Neural progenitor cell (in vitro differentiated cells): ENCODE data around the gene ZNF48. TPM values are rescaled to one million over a fixed set of nuclear protein-coding genes. Genes with fewer than 3 reads are reported as not detected.

Experiments
- DNase-seq: peaks from one replicate; pipeline ENCODE4 v3.0.0-alpha.2; 2016; ENCODE audit warnings: low spot score
- H2AFZ ChIP-seq: fragments of 200-600 bp; sonication (generic); replicated peaks from 2 replicates; pipeline ENCODE4 v1.6.1; 2016; ENCODE audit warnings: antibody characterized with exemption
- H3F3A ChIP-seq: fragments of 200-600 bp; sonication (generic); 2 replicates; pipeline ENCODE4 v1.6.1; 2016; ENCODE audit warnings: antibody characterized with exemption, low read depth
- H3K27ac ChIP-seq: fragments of 200-600 bp; sonication (generic); 2 replicates; pipeline ENCODE4 v1.5.1; 2016; ENCODE audit warnings: mild to moderate bottlenecking
- H3K27me3 ChIP-seq: fragments of 200-600 bp; sonication (generic); 2 replicates; pipeline ENCODE4 v1.6.1; 2016; ENCODE audit warnings: mild to moderate bottlenecking, moderate library complexity
- H3K36me3 ChIP-seq: fragments of 200-600 bp; sonication (generic); 2 replicates; pipeline ENCODE4 v1.5.1; 2016
- H3K4me1 ChIP-seq: fragments of 200-600 bp; sonication (generic); 2 replicates; pipeline ENCODE4 v1.6.1; 2016; ENCODE audit warnings: mixed run types
- H3K4me2 ChIP-seq: fragments of 200-600 bp; sonication (generic); 2 replicates; pipeline ENCODE4 v1.6.1; 2016
- H3K4me3 ChIP-seq: fragments of 200-600 bp; sonication (generic); 2 replicates; pipeline ENCODE4 v1.5.1; 2016
- H3K79me2 ChIP-seq: fragments of 200-600 bp; sonication (generic); 2 replicates; pipeline ENCODE4 v1.6.1; 2016; ENCODE audit warnings: low read depth
- H3K9ac ChIP-seq: fragments of 200-600 bp; sonication (generic); 2 replicates; pipeline ENCODE4 v1.6.1; 2016
- H3K9me3 ChIP-seq: fragments of 200-600 bp; sonication (generic); 2 replicates; pipeline ENCODE4 v1.5.1; 2016; ENCODE audit warnings: low read depth
- H4K20me1 ChIP-seq: fragments of 200-600 bp; sonication (generic); 2 replicates; pipeline ENCODE4 v1.6.1; 2016; ENCODE audit warnings: low read depth
- H3K27ac Mint-ChIP-seq: 3 replicates; pipeline ENCODE4 v1.8.0; 2021; ENCODE audit warnings: mixed read lengths
- H3K27me3 Mint-ChIP-seq: 2 replicates; pipeline ENCODE4 v1.8.0; 2022; ENCODE audit warnings: low read depth, mild to moderate bottlenecking, inconsistent platforms, moderate library complexity, mixed read lengths; ENCODE audit not compliant: insufficient read depth
- H3K36me3 Mint-ChIP-seq: 3 replicates; pipeline ENCODE4 v1.8.0; 2021; ENCODE audit warnings: mixed read lengths
- H3K4me1 Mint-ChIP-seq: 3 replicates; pipeline ENCODE4 v1.8.0; 2021; ENCODE audit warnings: mixed read lengths
- H3K4me3 Mint-ChIP-seq: 3 replicates; pipeline ENCODE4 v1.8.0; 2021; ENCODE audit warnings: mild to moderate bottlenecking, moderate library complexity, mixed read lengths
- H3K9me3 Mint-ChIP-seq: 3 replicates; pipeline ENCODE4 v1.8.0; 2020; ENCODE audit warnings: mixed read lengths
- EZH2 ChIP-seq: fragments of 200-600 bp; sonication (generic); IDR thresholded peaks from 2 replicates; pipeline ENCODE4 v1.6.1; 2017; ENCODE audit warnings: antibody characterized with exemption, mild to moderate bottlenecking, moderate library complexity
- EZH2phosphoT487 ChIP-seq: fragments of 200-600 bp; sonication (generic); IDR thresholded peaks from 2 replicates; pipeline ENCODE4 v1.6.1; 2017; ENCODE audit warnings: antibody characterized with exemption
- total RNA-seq: library from RNA; depleted of rRNA; stranded (reverse); fragments of >200 nt; gene quantifications from 2 replicates; pipeline ENCODE4 v1.2.3, GENCODE V29; 2015; ENCODE audit warnings: low replicate concordance
- TF ChIP-seq, protein P1 (sequence below): fragments of 200-600 bp; sonication (generic); IDR thresholded peaks from 2 replicates; pipeline ENCODE4 v1.5.1; 2017; ENCODE audit warnings: antibody characterized with exemption, mild to moderate bottlenecking

ZNF48 gene
- total RNA-seq, 1 donor from 2014 or later: 39.3 TPM

DNA sequence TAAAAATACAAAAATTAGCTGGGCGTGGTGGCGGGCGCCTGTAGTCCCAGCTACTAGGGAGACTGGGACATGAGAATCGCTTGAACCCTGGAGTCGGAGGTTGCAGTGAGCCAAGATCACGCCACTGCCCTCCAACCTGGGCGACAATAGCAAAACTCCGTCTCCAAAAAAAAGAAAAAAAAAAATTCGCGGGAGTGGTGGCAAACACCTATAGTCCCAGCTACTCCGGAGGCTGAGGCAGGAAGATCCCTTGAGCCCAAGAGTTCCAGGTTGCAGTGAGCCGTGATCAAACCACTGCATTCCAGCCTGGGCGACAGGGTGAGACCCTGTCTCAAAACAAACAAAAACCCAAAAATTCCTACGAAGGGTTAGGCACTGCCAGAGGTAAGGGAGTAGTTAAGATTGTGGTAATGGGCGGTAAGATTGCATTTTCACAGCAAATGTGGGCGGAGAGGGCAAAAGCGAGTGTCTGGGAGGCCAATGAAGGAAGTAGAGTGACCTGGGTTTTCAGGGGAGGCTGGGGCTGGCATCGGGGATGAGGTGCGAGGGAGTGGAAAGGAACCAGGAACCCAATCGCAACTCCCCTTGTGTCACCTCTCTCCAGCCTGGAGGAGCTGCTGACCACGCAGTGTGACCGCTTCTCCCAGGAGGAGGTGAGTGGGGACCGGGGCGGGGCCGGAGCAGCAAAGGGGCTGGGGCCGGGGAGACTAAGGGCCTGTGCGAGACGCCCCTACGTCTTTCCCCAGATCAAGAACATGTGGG lies 18.0 kb upstream of the ZNF48 start:
- Histone ChIP-seq H3K9ac (no peak overlapping the region), H3K36me3 (no peaks in the 10 kb centered on the region), H3K27ac (peak overlapping the region; percentile 99), H3K27me3 (no peaks in the 10 kb centered on the region), H3K79me2 (peaks cover 16% of the 10 kb centered on the region), H3F3A (peaks cover 27% of the 10 kb centered on the region), H3K4me3 (peak overlapping the region; percentile 62), H4K20me1 (peaks cover 6% of the 10 kb centered on the region), H3K4me2 (peak overlapping the region; percentile 79), H3K4me1 (peaks cover 19% of the 10 kb centered on the region), H3K9me3 (no peaks in the 10 kb centered on the region), H2AFZ (no peak overlapping the region)
- Mint-ChIP-seq H3K4me3 (peak overlapping the region; percentile 95), H3K36me3 (peaks cover 3% of the 10 kb centered on the region), H3K9me3 (no peaks in the 10 kb centered on the region), H3K27ac (peak overlapping the region; percentile 91), H3K4me1 (peaks cover 34% of the 10 kb centered on the region), H3K27me3 (no peaks in the 10 kb centered on the region)
- peak; percentile 38 for DNase-seq
- TF ChIP-seq, protein P1, sequence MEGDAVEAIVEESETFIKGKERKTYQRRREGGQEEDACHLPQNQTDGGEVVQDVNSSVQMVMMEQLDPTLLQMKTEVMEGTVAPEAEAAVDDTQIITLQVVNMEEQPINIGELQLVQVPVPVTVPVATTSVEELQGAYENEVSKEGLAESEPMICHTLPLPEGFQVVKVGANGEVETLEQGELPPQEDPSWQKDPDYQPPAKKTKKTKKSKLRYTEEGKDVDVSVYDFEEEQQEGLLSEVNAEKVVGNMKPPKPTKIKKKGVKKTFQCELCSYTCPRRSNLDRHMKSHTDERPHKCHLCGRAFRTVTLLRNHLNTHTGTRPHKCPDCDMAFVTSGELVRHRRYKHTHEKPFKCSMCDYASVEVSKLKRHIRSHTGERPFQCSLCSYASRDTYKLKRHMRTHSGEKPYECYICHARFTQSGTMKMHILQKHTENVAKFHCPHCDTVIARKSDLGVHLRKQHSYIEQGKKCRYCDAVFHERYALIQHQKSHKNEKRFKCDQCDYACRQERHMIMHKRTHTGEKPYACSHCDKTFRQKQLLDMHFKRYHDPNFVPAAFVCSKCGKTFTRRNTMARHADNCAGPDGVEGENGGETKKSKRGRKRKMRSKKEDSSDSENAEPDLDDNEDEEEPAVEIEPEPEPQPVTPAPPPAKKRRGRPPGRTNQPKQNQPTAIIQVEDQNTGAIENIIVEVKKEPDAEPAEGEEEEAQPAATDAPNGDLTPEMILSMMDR: no peak
- TF ChIP-seq EZH2phosphoT487 (no peak), EZH2 (no peak)

DNA sequence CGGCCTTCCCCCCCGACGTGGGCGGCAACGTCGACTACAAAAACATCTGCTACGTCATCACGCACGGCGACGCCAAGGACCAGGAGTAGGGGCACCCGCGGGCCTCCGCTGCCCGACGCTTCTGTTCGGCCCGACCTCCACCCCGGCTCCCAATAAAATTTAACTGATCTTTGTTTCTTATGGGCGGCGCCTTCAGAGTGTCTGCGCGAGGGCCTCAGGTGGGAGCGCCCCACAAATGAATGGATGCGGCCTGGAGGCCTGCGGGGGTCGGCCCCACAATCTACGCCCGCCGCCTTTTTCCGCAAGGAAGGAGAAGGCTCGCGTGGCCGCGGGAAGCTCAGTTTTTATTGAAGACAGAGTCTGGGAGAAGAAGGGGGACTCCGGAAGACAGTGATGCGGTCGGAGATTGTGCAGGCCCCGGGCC lies 17.4 kb upstream of the ZNF48 start:
- Histone ChIP-seq H3K27ac (peak overlapping the region; percentile 99), H3K36me3 (no peaks in the 10 kb centered on the region), H3F3A (peaks cover 27% of the 10 kb centered on the region), H3K27me3 (no peaks in the 10 kb centered on the region), H3K4me3 (peak overlapping the region; percentile 62), H3K9me3 (no peaks in the 10 kb centered on the region), H3K9ac (peak overlapping the region; percentile 47), H2AFZ (peak overlapping the region; percentile 63), H3K4me2 (peak overlapping the region; percentile 79), H3K4me1 (peaks cover 19% of the 10 kb centered on the region), H3K79me2 (peaks cover 16% of the 10 kb centered on the region), H4K20me1 (peaks cover 6% of the 10 kb centered on the region)
- H3K36me3 Mint-ChIP-seq: peaks cover 3% of the 10 kb centered on the region
- DNase-seq: peak; percentile 92
- H3K9me3 Mint-ChIP-seq: no peaks in the 10 kb centered on the region
- TF ChIP-seq EZH2phosphoT487 (no peak), EZH2 (no peak)
- TF ChIP-seq, protein P1: no peak
- H3K4me3 Mint-ChIP-seq: peak overlapping the region; percentile 95
- H3K27me3 Mint-ChIP-seq: no peaks in the 10 kb centered on the region
- H3K4me1 Mint-ChIP-seq: peaks cover 31% of the 10 kb centered on the region
- peak overlapping the region; percentile 91 for H3K27ac Mint-ChIP-seq

DNA sequence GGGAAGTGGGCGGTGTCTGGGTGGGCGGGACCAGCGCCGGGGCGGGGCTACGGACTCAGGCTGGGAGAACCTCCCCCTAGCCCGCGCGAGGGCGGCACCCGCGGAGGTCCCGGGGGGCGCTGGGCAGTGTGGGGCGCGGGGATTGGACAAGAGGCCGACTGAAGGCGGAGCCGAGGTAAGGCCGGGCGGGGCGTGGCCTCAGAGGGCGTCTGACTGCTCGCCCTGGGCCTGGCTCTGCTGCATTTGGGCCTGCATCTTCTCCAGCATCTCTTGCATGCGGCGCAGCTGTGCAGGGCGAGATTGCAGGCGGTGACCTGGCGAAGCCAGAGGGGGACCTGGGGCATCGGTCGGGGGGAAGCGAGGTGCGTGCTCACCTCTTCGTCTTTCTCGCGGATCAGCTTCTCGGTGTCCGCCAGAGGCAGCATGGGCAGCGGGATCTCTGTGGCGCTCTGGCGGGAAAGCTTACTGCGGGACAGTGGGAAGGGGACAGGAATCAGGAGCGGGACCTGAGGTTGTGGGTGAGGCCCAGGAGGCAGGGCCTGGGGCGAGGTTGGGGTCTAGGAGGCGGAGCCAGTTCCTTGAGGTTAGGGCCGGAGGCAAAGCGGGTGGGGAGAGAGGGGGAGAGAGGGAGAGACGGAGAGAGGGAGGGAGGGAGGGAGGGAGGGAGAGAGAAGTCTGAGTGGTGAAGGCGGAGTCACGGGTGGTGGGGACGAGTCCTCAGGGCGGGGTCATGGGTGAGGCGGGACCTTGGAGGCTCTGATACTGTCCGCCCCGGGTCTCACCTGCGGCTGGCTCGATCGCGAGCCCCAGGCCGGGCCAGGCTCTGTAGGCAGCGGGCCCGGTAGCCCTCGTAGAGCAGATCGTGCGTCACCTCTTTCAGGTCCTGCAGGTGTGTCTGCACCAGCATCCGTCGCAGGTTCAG lies 16.7 kb upstream of the ZNF48 start:
- Histone ChIP-seq H3K9me3 (no peaks in the 10 kb centered on the region), H3K9ac (peak overlapping the region; percentile 53), H3K79me2 (peaks cover 16% of the 10 kb centered on the region), H3K4me3 (peak overlapping the region; percentile 62), H3K4me1 (peaks cover 19% of the 10 kb centered on the region), H3K36me3 (no peaks in the 10 kb centered on the region), H3F3A (peaks cover 27% of the 10 kb centered on the region), H3K27ac (peak overlapping the region; percentile 99), H4K20me1 (peaks cover 6% of the 10 kb centered on the region), H3K4me2 (peak overlapping the region; percentile 79), H2AFZ (peak overlapping the region; percentile 13), H3K27me3 (no peaks in the 10 kb centered on the region)
- Mint-ChIP-seq H3K36me3 (peaks cover 3% of the 10 kb centered on the region), H3K4me1 (peaks cover 31% of the 10 kb centered on the region), H3K27me3 (no peaks in the 10 kb centered on the region), H3K9me3 (no peaks in the 10 kb centered on the region), H3K27ac (peak overlapping the region; percentile 94), H3K4me3 (peak overlapping the region; percentile 95)
- peak; percentile 100 for DNase-seq
- TF ChIP-seq, protein P1: peak; percentile 30
- TF ChIP-seq EZH2phosphoT487 (no peak), EZH2 (no peak)
